ENCODE results near the gene KCND2.
"Not testable (repeated sequence)": the region's sequence is repeated elsewhere in the genome, so short reads cannot be mapped to it uniquely, and the experiment has no call there.

KCND2 gene

DNA sequence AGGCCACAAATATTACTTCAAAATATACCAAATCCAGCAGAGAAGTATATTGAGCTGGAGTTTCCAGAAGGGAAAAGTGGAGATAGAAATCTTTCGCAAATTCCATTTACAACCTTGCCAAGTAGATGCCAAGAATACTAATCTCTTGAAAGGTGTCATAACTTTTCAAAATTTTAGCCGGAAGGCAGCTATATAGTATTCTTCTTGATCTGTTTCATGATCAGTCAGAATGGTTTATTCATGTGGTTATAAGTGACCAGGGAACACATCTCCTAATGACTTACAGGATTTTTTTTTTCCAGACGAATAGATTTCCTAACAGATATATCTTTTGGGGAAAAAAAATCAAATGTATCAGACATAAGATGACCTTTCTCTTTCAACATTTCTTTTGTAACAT, 314.3 kb downstream of the KCND2 start:
- DNase-seq (ENCODE audit: low read depth in 2 of 2) = no peak

- DNase-seq (ENCODE audit: low read depth in 2 of 2) = no peak
Observed at GRCh38 chr7:120588416-120588815, 315.4 kb downstream of the KCND2 start.

- DNase-seq (ENCODE audit: low read depth in 2 of 2) = no peak
Observed at GRCh38 chr7:120588862-120589261, 315.9 kb downstream of the KCND2 start.

GRCh38 chr7:120600607-120601006, 327.6 kb downstream of the KCND2 start:
- no peak for DNase-seq (ENCODE audit: low read depth in 2 of 2)

DNA sequence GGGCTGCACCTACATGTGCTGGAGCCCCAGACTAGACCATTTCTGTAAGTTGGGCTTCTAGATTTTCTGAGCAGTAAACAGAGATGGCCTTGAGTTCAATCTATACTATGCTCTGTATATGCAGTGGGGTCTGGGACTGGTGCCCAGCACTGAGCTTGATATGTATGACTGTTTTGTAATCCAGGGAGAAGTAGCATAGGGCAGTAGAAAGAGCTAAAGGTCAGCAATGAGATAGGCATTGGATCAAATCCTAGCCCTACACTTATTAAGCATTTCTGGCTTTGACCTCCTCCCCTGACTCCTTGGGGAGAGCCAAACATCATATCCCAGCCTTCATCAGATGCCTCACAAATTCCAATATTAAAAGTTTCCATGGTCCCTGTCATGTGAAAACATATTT, 330.4 kb downstream of the KCND2 start:
- no peak for DNase-seq (ENCODE audit: low read depth in 2 of 2)

DNA sequence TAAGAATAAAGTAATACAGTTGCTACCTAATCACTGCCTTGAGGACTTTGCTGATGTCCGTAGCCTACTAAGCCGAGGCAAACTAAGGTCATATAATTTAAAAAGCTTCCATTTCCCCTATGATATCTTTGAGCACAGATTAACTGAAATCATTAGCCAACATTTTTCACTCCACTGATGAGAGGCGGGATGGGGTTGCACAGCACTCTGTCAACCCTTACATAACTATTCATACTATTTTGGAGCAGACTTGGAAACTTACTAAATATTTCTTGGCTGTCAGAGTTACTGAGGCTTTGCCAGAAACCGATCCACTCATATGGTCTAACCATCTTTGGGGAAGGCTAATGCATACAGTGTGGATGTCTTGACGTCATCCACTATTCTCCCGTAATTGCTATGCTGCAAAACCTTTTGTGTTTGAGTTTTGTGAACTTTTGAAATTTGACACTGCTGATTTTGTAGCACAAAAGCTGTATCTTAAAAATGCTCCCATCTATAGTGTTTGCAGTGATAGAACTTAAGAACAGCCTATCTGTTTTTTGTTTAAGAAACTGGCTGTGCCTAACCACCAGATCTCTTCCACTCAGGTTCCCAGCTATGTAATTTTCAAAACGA, 336.3 kb downstream of the KCND2 start:
- no peak for DNase-seq (ENCODE audit: low read depth in 2 of 2)

DNA sequence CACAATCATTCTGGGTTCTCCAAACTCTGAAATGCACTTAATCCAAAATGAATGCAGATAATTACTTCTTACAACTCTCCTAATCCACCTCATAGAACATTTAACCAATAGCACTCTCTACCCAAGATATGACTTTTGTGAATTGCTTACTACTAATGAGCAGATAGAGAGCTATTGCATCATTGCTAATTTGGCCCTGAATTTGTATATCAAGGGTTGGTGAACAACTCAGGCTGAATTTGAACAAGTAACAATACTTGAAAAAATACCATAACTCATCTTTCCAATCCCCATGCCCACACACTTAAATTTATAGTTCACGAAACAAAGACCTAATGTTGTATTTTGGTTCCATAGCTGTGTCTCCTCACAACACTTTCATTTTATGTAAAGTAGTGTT, 339.0 kb downstream of the KCND2 start:
- no peak for DNase-seq (ENCODE audit: low read depth in 2 of 2)

DNA sequence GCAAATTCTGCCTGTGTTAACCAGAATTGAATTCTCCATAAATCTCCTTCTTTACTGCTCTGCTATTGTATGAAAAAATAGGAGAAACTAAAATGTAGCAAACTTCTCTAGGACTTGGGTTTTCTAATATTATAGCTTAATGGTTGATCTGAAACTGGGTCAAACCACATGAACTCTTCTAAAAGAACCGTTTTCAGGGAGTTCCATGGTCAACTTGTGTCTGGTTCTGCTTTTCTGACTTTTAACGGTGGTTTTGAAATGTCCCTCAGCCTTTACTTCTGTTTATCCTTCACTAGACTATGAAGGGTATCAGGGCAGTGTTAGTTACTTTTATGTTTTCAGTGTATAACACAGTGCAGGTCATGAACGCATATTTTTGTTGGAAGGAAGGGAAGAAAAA, 342.7 kb downstream of the KCND2 start:
- no peak for DNase-seq (ENCODE audit: low read depth in 2 of 2)

- no peak for DNase-seq (ENCODE audit: low read depth in 2 of 2)
Observed at GRCh38 chr7:120617275-120617674, 344.3 kb downstream of the KCND2 start.

DNA sequence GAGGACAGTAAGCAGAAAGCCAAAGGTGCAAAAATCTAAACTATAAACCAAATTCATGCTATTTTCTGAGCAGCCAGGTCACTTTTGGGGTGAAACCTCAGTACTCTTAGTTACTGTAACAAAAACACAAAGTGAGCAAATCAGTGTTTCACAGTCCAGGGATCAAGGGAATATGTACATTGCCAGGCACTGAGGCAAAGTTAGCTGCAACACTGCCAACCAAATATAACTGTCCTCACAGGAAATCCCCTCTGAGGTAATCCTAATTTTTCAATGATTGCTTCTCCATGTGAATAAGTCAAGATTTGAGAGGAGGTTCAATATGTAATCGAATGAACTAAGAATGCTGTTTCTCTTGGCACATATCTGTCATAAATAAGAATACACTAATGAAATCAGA, 355.3 kb downstream of the KCND2 start:
- DNase-seq (ENCODE audit: low read depth in 2 of 2) = no peak

- DNase-seq (ENCODE audit: low read depth in 2 of 2) = no peak
Observed at GRCh38 chr7:120639884-120640283, 366.9 kb downstream of the KCND2 start.

DNA sequence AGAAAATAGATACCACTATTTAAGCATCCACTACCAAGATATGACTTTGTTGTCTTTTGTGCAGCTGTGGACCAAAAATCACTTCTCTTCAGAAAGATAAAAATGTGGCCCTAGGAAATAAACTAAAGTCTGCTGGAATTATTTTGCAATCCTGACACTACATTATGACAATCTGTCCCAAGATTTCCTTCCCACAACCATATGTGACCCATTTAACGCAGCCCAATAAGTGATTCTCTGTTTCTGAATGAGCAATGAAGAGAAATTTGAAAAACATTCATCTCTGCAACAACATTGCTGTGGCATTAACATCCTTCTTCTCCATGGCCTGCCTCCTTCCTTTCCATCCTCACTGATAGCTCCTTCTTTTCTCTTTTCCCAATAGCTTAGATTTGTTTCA, 373.0 kb downstream of the KCND2 start:
- no peak for DNase-seq (ENCODE audit: low read depth in 2 of 2)

GRCh38 chr7:120654241-120654640, 381.3 kb downstream of the KCND2 start:
- DNase-seq (ENCODE audit: low read depth in 2 of 2) = no peak

DNA sequence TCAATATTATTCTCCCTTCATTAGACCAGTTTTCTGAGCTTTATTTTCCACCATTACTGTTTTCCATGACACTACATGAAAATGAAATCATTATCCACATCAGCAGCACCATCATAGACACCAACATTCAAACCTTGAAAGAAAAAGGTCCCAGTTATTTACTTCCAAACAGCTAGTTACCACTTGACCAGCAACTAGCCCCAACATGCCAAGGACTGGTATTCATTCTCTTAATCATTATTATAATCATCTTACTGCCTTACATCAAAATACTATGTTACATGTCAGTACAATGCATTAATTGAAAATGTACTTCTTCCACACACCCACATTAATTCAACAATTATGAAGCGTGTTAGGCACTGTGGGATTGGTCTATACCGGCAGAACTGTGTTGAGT, 385.5 kb downstream of the KCND2 start:
- DNase-seq (ENCODE audit: low read depth in 2 of 2) = no peak

GRCh38 chr7:120662291-120662690, 389.3 kb downstream of the KCND2 start:
- DNase-seq (ENCODE audit: low read depth in 2 of 2) = no peak

DNA sequence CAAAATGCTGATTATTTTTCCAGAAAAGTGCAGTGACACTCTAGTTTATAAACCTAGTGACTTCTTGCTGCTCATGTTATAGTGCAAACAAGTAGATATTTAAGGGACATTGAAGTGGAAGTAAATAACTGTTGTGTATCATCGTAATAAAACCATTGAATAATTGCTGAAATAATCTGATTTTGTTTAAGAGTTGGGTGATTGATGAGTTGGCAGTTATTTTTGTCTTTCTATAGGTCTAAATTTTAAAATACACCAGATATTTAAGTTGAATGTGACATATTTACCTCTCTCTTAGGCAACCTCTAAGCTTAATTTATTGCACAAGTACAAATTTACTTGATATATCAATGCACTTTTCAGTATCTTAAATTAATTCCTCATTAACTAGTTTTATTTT, 392.1 kb downstream of the KCND2 start:
- DNase-seq (ENCODE audit: low read depth in 2 of 2) = no peak

DNA sequence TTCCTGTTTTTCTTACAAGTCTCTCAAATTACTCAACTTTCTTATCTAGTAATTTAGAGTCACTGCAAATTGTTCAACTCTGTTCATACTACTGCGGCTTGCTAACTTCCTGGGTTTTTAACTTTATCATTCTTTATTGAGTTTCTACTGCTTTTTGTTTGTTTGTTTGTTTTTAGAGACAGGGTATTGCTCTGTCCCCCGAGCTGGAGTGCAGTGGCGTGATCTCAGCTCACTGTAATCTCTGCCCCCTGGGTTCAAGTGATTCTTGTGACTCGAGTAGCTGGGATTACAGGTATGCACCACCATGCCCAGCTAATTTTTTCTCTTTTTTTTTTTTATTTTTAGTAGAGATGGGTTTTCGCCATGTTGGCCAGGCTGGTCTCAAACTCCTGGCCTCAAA, 402.1 kb downstream of the KCND2 start:
- DNase-seq (ENCODE audit: low read depth in 2 of 2) = no peak

DNA sequence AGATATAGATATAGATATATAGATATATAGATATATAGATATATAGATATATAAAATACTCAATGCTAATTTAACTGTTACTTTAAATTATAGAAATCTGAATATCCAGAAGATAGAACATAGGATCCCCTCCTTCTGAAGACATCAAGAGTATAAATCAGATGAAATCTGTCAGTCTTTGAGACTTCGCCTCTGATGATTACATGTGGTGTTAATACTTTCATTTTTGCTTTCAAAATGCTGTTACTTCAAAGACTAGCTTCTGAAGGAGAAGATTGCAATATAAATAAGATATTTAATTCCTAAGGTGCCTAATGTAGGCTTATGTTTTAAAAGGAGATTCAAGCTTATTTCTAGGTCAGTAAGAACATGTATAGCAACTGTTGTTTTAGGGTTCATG, 404.6 kb downstream of the KCND2 start:
- no peak for DNase-seq (ENCODE audit: low read depth in 2 of 2)

DNA sequence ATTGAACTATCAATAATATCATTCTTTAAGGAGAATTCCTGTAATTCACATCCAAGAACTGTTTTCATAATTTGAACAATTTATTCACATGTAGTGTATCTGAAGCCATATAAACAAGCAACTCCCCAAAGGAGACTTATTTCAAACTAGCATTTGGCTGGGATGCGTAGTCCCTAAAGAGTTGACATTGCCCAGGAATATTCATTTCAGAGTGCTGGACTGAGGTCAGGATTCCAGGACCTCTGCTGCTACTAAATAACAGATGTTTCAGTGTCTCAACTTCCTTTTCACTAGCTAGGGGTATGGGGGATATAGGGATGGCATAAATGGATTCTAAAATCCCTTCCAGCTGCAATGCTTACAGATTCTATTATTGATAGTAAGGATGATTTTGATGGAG, 408.0 kb downstream of the KCND2 start:
- no peak for DNase-seq (ENCODE audit: low read depth in 2 of 2)

DNA sequence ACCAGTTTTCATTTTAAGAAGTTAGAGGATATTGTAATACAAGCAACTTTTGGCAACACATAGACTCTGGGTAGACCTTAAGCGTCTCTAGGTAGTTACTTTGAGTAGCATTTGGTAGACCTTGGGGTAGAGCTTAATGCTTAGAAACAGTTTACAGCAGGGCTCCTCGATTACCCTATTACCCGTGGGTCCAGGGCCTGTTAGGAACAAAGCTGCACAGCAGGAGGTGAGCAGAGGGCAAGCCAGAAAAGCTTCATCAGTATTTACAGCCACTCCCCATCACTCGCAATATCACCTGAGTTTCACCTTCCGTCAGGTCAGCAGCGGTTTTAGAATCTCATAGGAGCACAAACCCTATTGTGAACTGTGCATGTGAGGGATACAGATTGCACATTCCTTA, 411.5 kb downstream of the KCND2 start:
- no peak for DNase-seq (ENCODE audit: low read depth in 2 of 2)

DNA sequence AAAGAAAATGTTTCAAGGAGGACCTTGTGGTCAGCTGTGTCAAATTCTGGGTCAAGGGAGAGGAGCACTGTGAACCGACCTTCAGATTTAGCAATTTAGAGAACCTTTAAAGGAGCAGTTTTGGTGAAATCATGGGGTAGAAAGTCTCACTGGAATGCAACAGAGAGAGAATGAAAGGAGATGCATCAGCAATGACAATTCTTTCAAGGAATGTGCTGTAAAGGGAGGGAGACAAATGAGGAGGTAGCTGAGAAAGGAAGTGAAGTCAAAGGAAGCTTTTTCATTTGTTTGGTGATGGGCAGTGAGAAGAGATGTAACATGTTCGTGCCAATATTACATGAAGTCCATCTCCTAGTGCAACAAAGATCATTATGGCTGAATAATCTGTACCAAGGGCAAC, 418.9 kb downstream of the KCND2 start:
- DNase-seq (ENCODE audit: low read depth in 2 of 2) = no peak

DNA sequence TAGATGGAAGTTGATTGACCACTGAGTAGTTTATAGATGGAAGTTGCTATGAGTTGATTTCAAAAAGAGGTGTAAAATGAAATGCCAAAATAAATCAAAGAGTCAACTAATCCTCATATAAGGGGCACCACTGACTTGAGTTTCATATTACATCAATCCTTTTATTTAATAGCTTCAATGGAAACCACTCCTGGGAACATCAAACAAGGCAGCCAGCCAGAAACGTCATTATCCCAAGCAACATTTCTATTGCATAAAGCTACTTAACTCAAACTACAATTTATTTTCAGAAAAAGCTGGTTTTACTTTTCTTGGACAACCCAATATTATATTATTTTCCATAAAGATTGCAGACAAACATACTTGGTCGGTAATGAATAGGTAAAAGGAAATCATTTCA, 422.9 kb downstream of the KCND2 start:
- no peak for DNase-seq (ENCODE audit: low read depth in 2 of 2)

DNA sequence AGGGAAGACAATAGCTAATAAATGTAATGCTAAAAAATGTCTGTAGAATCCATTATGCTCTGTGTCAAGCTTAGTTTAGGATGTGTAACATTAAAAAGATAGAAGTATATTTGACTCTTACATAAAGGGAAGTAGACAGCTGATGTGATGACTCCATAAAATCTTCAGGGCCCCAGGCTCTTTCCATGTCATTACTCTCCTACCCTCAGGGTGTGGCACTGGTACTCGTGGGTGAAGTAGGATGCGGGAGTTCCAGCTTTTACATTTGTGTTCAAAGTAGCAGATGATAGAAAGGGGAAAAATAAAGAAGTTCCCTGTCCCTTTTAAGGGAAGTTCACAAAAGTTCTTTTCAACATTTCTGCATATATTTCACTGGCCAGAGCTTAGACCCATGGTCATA, 427.8 kb downstream of the KCND2 start:
- DNase-seq (ENCODE audit: low read depth in 2 of 2) = no peak

GRCh38 chr7:120702408-120702807, 429.4 kb downstream of the KCND2 start:
- DNase-seq (ENCODE audit: low read depth in 2 of 2) = not testable (repeated sequence)
